ENCODE measurements around the gene ATP8A2. TPM values are rescaled to one million over a fixed set of nuclear protein-coding genes. Genes with fewer than 3 reads are reported as not detected.

ATP8A2 gene
- total and polyA plus RNA-seq, 5 donors: 0.09 to 0.65 (median 0.22) TPM

DNA sequence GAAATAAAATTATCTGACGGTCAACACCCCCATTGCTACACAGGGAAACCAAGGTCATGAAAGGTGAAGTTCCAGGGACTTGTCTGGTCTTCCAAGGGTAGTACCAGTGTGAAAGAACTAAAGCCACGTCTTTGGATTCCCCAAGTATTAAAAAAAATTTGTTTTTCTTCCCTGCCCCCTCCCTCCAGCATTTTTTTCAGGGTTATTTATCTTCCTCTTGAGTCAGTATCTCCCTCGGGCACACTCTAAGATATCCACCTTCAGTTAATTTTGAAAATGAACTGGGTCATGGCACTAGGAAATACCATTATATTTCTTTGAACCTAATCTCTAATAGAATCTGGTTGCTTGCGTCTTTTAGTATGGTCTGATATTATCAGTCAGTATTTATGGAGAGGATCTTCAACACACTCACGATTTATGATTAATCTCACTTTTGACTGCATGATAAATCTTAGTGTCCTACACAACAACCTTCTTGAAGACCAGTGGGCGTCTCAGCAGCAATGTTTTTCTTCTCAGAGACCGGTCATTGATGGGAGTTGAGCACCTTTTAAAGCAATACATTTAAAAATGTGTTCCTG, 9.1 kb downstream of the ATP8A2 start:
- no peak for DNase-seq
- Histone ChIP-seq H3K27ac (ENCODE audit: low read length) (no peak overlapping the region), H3K27me3 (ENCODE audit: control insufficient read depth, insufficient read depth) (no peaks in the 10 kb centered on the region), H3K4me3 (ENCODE audit: low read length) (no peak overlapping the region), H3K9me3 (ENCODE audit: control insufficient read depth, low read length) (no peaks in the 10 kb centered on the region), H3K4me1 (ENCODE audit: control insufficient read depth, insufficient read depth, low read length) (no peaks in the 10 kb centered on the region)
- intact Hi-C loops (cut with DNase I): no loop called here
- 64% methylated on average over 7 of the region's 7 CpGs for WGBS
- no peak for ATAC-seq

DNA sequence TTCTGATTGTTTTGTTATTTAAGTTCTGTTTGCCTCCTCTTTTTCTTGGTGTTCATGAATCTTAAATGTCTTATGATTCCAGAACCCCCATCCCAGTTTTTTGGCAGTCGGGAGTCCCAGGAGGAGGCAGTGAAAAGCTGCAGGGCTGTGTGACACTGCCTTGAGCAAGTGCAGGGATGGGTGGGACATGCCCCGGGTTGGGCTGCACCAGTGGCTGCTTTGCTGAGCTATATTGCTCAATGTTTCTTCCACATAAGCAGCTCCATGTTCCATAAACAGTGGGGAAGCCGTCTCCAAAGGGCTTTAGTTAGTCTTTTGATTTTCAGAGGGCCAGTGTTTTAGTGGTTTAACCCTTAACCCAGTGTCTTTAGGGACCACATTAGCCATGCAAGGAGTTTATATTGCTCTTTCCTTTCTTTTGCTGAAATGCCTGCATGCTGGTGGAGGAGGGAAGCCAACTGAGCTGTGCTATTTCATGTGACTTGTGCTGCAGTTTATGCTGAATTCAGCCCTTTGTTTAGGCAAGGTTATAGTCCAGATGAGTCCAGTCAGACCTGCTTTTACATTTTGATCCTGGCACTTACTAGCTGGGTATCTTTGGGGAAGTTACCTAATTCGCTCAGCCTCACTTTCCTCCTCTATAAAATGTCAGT, 13.1 kb downstream of the ATP8A2 start:
- no peak overlapping the region for H3K4me3 ChIP-seq (ENCODE audit: low read length)
- no peaks in the 10 kb centered on the region for H3K9me3 ChIP-seq (ENCODE audit: control insufficient read depth, low read length)
- H3K27me3 ChIP-seq (ENCODE audit: control insufficient read depth, insufficient read depth): no peaks in the 10 kb centered on the region
- H3K27ac ChIP-seq (ENCODE audit: low read length): no peak overlapping the region
- DNase-seq (no peak), ATAC-seq (no peak)
- 56% methylated on average over 4 of the region's 4 CpGs for WGBS
- no peaks in the 10 kb centered on the region for H3K4me1 ChIP-seq (ENCODE audit: control insufficient read depth, insufficient read depth, low read length)
- intact Hi-C loops (cut with DNase I): no loop called here

DNA sequence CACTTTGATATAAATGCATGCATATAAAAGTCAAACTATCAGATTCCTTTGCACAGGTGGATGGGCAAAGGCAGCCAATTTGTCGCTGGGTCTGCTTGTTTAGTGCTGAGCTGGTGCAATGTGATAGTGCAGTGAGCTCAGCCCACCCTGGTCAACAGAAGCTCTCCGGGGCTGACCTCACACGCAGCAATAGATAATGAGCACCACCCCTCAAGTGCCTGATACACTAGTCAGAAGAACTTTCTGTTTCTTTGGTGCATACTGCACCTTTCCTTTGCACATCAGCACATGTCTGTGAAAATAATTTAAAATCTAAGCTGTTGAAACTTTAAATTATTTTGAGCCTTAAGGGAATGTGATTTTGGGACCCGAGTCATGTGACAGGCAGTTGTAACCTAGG, 20.2 kb downstream of the ATP8A2 start:
- no peaks in the 10 kb centered on the region for H3K4me1 ChIP-seq (ENCODE audit: control insufficient read depth, insufficient read depth, low read length)
- no peak overlapping the region for H3K27ac ChIP-seq (ENCODE audit: low read length)
- 39% methylated on average over 4 of the region's 4 CpGs for WGBS
- ATAC-seq (no peak), DNase-seq (no peak)
- no peaks in the 10 kb centered on the region for H3K27me3 ChIP-seq (ENCODE audit: control insufficient read depth, insufficient read depth)
- H3K9me3 ChIP-seq (ENCODE audit: control insufficient read depth, low read length): no peaks in the 10 kb centered on the region
- H3K4me3 ChIP-seq (ENCODE audit: low read length): no peak overlapping the region
- intact Hi-C loops (cut with DNase I): no loop called here

DNA sequence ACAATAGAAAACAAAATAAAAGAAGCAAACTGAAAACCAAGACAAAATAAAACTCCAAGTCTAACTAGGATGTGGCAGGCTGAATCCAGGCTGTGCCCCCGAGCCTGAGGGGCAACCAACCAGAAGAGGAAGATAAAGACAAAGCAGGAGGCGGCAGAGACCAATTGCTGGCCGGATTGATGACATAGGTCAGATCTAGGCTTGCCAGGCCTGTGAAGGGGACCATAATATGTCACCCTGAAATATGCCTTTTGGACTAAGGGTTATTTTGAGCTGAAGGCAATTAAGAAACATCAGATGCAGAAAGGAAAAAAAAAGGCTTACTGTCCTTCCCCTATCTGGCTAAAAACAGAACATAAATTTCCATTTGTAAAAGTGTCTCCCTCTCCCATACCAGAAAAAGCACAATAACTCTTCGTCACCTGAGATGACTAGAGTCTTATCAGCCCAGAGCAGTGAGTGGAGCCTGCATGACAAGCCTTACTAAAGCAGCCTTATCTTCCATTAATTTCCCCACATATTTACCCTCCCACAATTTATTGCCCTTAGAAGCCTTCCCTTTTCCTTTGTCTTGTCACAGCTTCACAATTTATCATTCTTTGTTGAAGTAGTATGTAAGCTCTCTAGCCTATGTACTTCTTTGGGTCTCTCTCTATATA, 22.8 kb downstream of the ATP8A2 start:
- Histone ChIP-seq H3K27ac (ENCODE audit: low read length) (no peak overlapping the region), H3K27me3 (ENCODE audit: control insufficient read depth, insufficient read depth) (no peaks in the 10 kb centered on the region), H3K4me3 (ENCODE audit: low read length) (no peak overlapping the region), H3K4me1 (ENCODE audit: control insufficient read depth, insufficient read depth, low read length) (no peaks in the 10 kb centered on the region), H3K9me3 (ENCODE audit: control insufficient read depth, low read length) (no peaks in the 10 kb centered on the region)
- no peak for ATAC-seq
- WGBS: 65% methylated on average over 4 of the region's 4 CpGs
- no peak for DNase-seq
- intact Hi-C loops (cut with DNase I): no loop called here

DNA sequence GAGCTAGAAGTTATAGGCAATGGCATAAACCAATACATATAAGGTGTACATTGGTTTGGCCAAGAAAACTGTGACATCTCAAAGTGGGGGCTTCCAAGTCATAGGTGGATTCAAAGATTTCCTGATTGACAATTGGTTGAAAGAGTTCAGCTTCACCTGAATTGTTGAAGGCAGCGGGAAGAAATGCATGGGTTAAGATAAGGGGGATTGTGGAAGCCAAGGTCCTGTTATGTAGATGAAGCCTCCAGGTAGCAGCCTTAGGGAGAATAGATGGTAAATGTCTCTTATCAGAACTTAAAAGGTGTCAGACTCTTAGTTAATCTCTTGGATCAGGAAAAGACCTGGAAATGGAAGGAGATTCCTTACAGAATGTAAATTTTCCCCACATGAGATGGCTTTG, 26.0 kb downstream of the ATP8A2 start:
- intact Hi-C loops (cut with DNase I): no loop called here
- Histone ChIP-seq H3K27ac (ENCODE audit: low read length) (no peak overlapping the region), H3K4me3 (ENCODE audit: low read length) (no peak overlapping the region), H3K27me3 (ENCODE audit: control insufficient read depth, insufficient read depth) (no peaks in the 10 kb centered on the region), H3K4me1 (ENCODE audit: control insufficient read depth, insufficient read depth, low read length) (no peaks in the 10 kb centered on the region), H3K9me3 (ENCODE audit: control insufficient read depth, low read length) (no peaks in the 10 kb centered on the region)
- 57% methylated on average over 1 of the region's 1 CpG for WGBS
- no peak for DNase-seq
- ATAC-seq: no peak

DNA sequence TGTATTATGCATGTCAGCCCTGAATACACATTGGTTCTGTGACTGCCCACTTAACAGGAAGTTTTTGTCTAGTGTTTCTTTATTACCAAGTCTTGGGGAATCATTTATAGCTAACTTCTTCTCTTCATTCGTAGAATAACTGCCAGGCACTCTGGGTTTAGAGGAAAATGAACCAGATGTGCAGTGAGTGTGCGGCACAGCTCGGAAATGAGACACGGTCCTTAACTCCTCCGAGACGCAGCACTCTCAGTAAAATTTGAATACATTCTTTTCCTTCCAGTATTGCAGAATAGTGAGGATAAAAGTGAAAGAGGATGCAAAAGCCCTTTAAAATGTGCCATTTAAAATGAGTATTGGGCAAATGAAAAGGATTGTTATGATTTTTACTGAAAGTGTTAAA, 29.2 kb downstream of the ATP8A2 start:
- ATAC-seq (no peak), DNase-seq (no peak)
- H3K9me3 ChIP-seq (ENCODE audit: control insufficient read depth, low read length): no peaks in the 10 kb centered on the region
- H3K27ac ChIP-seq (ENCODE audit: low read length): no peak overlapping the region
- H3K27me3 ChIP-seq (ENCODE audit: control insufficient read depth, insufficient read depth): no peaks in the 10 kb centered on the region
- H3K4me1 ChIP-seq (ENCODE audit: control insufficient read depth, insufficient read depth, low read length): no peaks in the 10 kb centered on the region
- intact Hi-C loops (cut with DNase I): no loop called here
- 66% methylated on average over 6 of the region's 6 CpGs for WGBS
- no peak overlapping the region for H3K4me3 ChIP-seq (ENCODE audit: low read length)

DNA sequence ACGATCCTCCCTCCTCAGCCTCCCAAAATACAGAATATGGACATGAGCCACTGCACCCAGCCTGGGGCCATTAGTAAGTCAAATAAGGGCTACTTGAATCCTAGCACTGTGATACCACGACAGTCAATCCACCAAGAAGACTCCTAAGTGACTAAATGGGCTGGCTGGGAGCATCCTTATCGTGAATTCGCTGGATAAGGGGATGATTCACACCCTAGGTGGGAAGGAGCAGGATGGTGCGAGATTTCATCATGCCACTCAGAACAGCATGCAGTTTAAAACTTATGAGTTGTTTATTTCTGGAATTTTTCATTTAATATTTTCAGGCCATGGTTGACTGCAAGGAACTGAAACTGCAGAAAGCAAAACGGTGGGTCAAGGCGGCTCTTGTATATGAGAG, 30.2 kb downstream of the ATP8A2 start:
- DNase-seq (no peak), ATAC-seq (no peak)
- H3K27ac ChIP-seq (ENCODE audit: low read length): no peak overlapping the region
- H3K4me1 ChIP-seq (ENCODE audit: control insufficient read depth, insufficient read depth, low read length): no peaks in the 10 kb centered on the region
- intact Hi-C loops (cut with DNase I): no loop called here
- H3K9me3 ChIP-seq (ENCODE audit: control insufficient read depth, low read length): no peaks in the 10 kb centered on the region
- H3K27me3 ChIP-seq (ENCODE audit: control insufficient read depth, insufficient read depth): no peaks in the 10 kb centered on the region
- WGBS: 75% methylated on average over 7 of the region's 7 CpGs
- no peak overlapping the region for H3K4me3 ChIP-seq (ENCODE audit: low read length)

DNA sequence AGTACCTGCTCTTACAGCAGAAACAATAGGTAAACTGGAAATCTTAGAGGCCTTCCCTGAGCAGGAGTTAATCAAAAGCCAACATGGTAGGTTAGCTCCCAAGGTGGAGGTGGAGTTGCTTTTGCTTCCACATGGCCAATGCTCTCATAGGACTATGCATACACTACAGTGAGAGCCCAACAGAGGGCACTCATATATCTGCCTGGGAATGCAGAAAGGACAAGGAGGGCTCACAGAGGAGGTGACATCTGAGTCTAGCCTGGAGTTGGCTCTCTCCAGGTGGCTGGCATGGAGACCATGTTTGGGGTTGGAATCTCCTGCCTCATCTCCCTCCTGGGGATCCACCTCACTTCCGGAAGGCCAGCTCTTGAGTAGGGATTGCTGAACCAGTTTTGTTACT, 34.6 kb downstream of the ATP8A2 start:
- ATAC-seq: no peak
- no peaks in the 10 kb centered on the region for H3K4me1 ChIP-seq (ENCODE audit: control insufficient read depth, insufficient read depth, low read length)
- no peak for DNase-seq
- H3K9me3 ChIP-seq (ENCODE audit: control insufficient read depth, low read length): no peaks in the 10 kb centered on the region
- intact Hi-C loops (cut with DNase I): no loop called here
- no peaks in the 10 kb centered on the region for H3K27me3 ChIP-seq (ENCODE audit: control insufficient read depth, insufficient read depth)
- 79% methylated on average over 1 of the region's 1 CpG for WGBS
- H3K4me3 ChIP-seq (ENCODE audit: low read length): no peak overlapping the region
- H3K27ac ChIP-seq (ENCODE audit: low read length): no peak overlapping the region

DNA sequence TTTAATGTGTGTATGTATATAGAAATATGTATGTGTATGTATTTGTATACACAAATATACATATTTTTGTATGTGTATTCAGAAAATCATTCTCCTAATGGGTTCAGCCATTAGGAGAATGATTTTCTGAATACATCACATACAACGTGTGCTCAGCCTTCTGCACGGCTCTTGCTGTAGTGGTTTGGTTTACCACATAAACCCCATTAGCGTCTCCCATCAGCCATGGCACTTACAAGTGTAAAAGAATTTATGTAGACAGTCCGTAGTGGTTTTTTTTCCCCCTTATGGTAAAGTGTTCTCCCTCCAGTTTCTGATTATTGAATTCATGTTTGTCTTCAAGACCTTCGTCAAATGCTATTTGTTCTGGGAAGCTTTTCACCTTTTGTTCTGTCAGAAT, 38.2 kb downstream of the ATP8A2 start:
- intact Hi-C loops (cut with DNase I): no loop called here
- Histone ChIP-seq H3K4me3 (ENCODE audit: low read length) (no peak overlapping the region), H3K27ac (ENCODE audit: low read length) (no peak overlapping the region), H3K9me3 (ENCODE audit: control insufficient read depth, low read length) (no peaks in the 10 kb centered on the region), H3K4me1 (ENCODE audit: control insufficient read depth, insufficient read depth, low read length) (no peaks in the 10 kb centered on the region), H3K27me3 (ENCODE audit: control insufficient read depth, insufficient read depth) (no peaks in the 10 kb centered on the region)
- 86% methylated on average over 5 of the region's 5 CpGs for WGBS
- no peak for ATAC-seq
- no peak for DNase-seq

DNA sequence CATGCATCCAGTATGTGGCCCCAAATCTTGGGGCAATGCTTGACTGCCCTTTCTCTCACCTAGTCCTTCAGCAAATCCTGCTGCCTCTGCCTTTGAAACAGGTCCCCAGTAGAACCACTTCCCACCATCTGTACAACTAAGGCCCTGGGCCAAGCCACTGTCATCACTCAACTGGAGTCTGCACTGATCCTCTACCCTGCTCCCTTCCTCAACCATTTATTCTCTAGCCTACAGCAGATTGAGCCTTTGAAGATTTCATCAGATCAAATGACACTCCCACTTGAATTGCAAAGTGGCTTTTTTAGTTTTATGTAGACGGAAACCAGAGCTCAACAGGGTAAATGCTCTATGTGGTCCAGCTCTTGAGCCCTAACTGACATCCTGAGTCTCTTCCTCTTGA, 43.5 kb downstream of the ATP8A2 start:
- peaks cover 5% of the 10 kb centered on the region for H3K27me3 ChIP-seq (ENCODE audit: control insufficient read depth, insufficient read depth)
- no peak overlapping the region for H3K4me3 ChIP-seq (ENCODE audit: low read length)
- ATAC-seq (no peak), DNase-seq (no peak)
- intact Hi-C loops (cut with DNase I): no loop called here
- H3K4me1 ChIP-seq (ENCODE audit: control insufficient read depth, insufficient read depth, low read length): no peaks in the 10 kb centered on the region
- WGBS: 25% methylated on average over 1 of the region's 1 CpG
- H3K9me3 ChIP-seq (ENCODE audit: control insufficient read depth, low read length): no peaks in the 10 kb centered on the region
- H3K27ac ChIP-seq (ENCODE audit: low read length): no peak overlapping the region

DNA sequence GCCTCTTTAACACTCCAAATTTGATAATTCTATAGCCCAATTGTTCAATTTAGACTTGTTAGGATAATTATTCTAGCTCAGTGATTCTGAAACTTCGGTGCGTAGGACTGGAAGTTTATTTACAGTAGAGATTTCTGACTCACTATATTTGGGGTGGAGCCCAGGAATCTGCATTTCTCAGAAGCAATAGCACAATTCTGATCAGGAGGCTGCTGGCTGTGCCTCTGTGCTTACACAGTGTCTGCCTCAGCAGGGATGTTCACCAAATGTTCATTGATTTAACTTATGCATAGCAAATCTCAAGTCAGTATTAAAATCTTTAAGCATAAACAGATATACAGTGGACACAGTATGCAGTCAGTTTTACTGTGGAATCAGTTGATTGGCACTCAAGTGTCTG, 45.8 kb downstream of the ATP8A2 start:
- ATAC-seq (no peak), DNase-seq (no peak)
- intact Hi-C loops (cut with DNase I): no loop called here
- WGBS: 83% methylated on average over 2 of the region's 2 CpGs
- H3K27ac ChIP-seq (ENCODE audit: low read length): no peak overlapping the region
- H3K27me3 ChIP-seq (ENCODE audit: control insufficient read depth, insufficient read depth): peaks cover 5% of the 10 kb centered on the region
- H3K9me3 ChIP-seq (ENCODE audit: control insufficient read depth, low read length): no peaks in the 10 kb centered on the region
- no peak overlapping the region for H3K4me3 ChIP-seq (ENCODE audit: low read length)
- H3K4me1 ChIP-seq (ENCODE audit: control insufficient read depth, insufficient read depth, low read length): no peaks in the 10 kb centered on the region
